Smooth muscle cell (in vitro differentiated cells): ENCODE results near the gene IDE. TPM values are rescaled to one million over a fixed set of nuclear protein-coding genes. Genes with fewer than 3 reads are reported as not detected.
"Not testable (repeated sequence)": the region's sequence is repeated elsewhere in the genome, so short reads cannot be mapped to it uniquely, and the experiment has no call there.

ENCODE experiments used
- DNase-seq: peaks from one replicate; lab custom pipeline; 2025; ENCODE audit not compliant: unreplicated experiment; lab: John Stamatoyannopoulos, UW
- H2AFZ ChIP-seq: fragments of 200-600 bp; sonication (generic); 2 replicates; pipeline ENCODE4 v1.6.0; 2016; ENCODE audit warnings: antibody characterized with exemption, low read depth, mild to moderate bottlenecking
- H3F3A ChIP-seq: fragments of 200-600 bp; sonication (generic); 2 replicates; pipeline ENCODE4 v1.6.0; 2017; ENCODE audit warnings: antibody characterized with exemption, low read depth
- H3K27ac ChIP-seq: fragments of 200-600 bp; sonication (generic); 2 replicates; pipeline ENCODE4 v1.5.1; 2016; ENCODE audit warnings: low read depth, mild to moderate bottlenecking
- H3K27me3 ChIP-seq: fragments of 200-600 bp; sonication (generic); 2 replicates; pipeline ENCODE4 v1.6.1; 2016; ENCODE audit warnings: low read depth, mild to moderate bottlenecking
- H3K36me3 ChIP-seq: fragments of 200-600 bp; sonication (generic); 2 replicates; pipeline ENCODE4 v1.5.1; 2016; ENCODE audit warnings: low read depth
- H3K4me1 ChIP-seq: fragments of 200-600 bp; sonication (generic); 2 replicates; pipeline ENCODE4 v1.5.1; 2016; ENCODE audit warnings: low read depth
- H3K4me2 ChIP-seq: fragments of 200-600 bp; sonication (generic); 2 replicates; pipeline ENCODE4 v1.6.0; 2016; ENCODE audit warnings: mild to moderate bottlenecking
- H3K4me3 ChIP-seq: fragments of 200-600 bp; sonication (generic); 2 replicates; pipeline ENCODE4 v1.5.1; 2016; ENCODE audit warnings: mild to moderate bottlenecking
- H3K79me2 ChIP-seq: fragments of 200-600 bp; sonication (generic); 2 replicates; pipeline ENCODE4 v1.6.0; 2016; ENCODE audit warnings: low read depth, mild to moderate bottlenecking
- H3K9ac ChIP-seq: fragments of 200-600 bp; sonication (generic); 2 replicates; pipeline ENCODE4 v1.6.0; 2016; ENCODE audit warnings: low read depth
- H3K9me3 ChIP-seq: fragments of 200-600 bp; sonication (generic); replicated peaks from 2 replicates; pipeline ENCODE4 v1.5.1; 2016; ENCODE audit warnings: low read depth
- H4K20me1 ChIP-seq: fragments of 200-600 bp; sonication (generic); 2 replicates; pipeline ENCODE4 v1.6.0; 2016; ENCODE audit warnings: low read depth
- CTCF ChIP-seq: fragments of 200-600 bp; sonication (generic); IDR thresholded peaks from 2 replicates; pipeline ENCODE4 v1.5.1; 2017; ENCODE audit warnings: borderline replicate concordance, mild to moderate bottlenecking, antibody characterized with exemption; ENCODE audit not compliant: insufficient read depth, poor library complexity, severe bottlenecking
- WGBS: methylation state at CpG from one replicate; pipeline ENCODE4 v1.1.7; 2016; ENCODE audit warnings: low lambda C conversion rate; 5-methylcytosine and 5-hydroxymethylcytosine counted together
- polyA plus RNA-seq: library from polyadenylated mRNA; unstranded; fragments of >200 nt; fragmentation: Nextera tagmentation; extraction: Ambion mirVana; gene quantifications from 2 replicates; pipeline ENCODE4 v1.2.1, GENCODE V29; 2016
- total RNA-seq: library from RNA; depleted of rRNA; stranded (reverse); fragments of >200 nt; gene quantifications from 2 replicates; pipeline ENCODE4 v1.2.3, GENCODE V29; 2014

Gene IDE
- total and polyA plus RNA-seq, 2 experiments from 2014 or later = 12.8 to 30.6 TPM

GRCh38 chr10:92450896-92451295 lies 123.0 kb downstream of the IDE start:
- Histone ChIP-seq H3K9me3 (no peaks in the 10 kb centered on the region), H3K79me2 (no peaks in the 10 kb centered on the region), H3F3A (no peaks in the 10 kb centered on the region), H3K4me3 (no peak overlapping the region), H3K9ac (no peak overlapping the region), H3K36me3 (peaks cover 5% of the 10 kb centered on the region), H3K4me2 (no peak overlapping the region), H4K20me1 (no peaks in the 10 kb centered on the region), H3K4me1 (no peaks in the 10 kb centered on the region), H3K27ac (no peak overlapping the region), H3K27me3 (no peaks in the 10 kb centered on the region), H2AFZ (no peak overlapping the region)
- 98% methylated on average over 2 of the region's 2 CpGs for WGBS
- DNase-seq = no peak
- TF ChIP-seq CTCF = no peak

- no peak for TF ChIP-seq CTCF
- DNase-seq = no peak
- no peak overlapping the region for H3K4me2 ChIP-seq
- H3K27me3 ChIP-seq = no peaks in the 10 kb centered on the region
- no peaks in the 10 kb centered on the region for H3F3A ChIP-seq
- H3K27ac ChIP-seq = no peak overlapping the region
- H3K4me3 ChIP-seq = no peak overlapping the region
- H3K79me2 ChIP-seq = no peaks in the 10 kb centered on the region
- no peaks in the 10 kb centered on the region for H4K20me1 ChIP-seq
- no peaks in the 10 kb centered on the region for H3K9me3 ChIP-seq
- no peak overlapping the region for H3K9ac ChIP-seq
- no peaks in the 10 kb centered on the region for H3K4me1 ChIP-seq
- no peak overlapping the region for H2AFZ ChIP-seq
- 89% methylated on average over 5 of the region's 5 CpGs for WGBS
- no peaks in the 10 kb centered on the region for H3K36me3 ChIP-seq
These were observed 133.3 kb downstream of the IDE start for GRCh38 chr10:92440578-92440977.

- no peaks in the 10 kb centered on the region for H3F3A ChIP-seq
- no peaks in the 10 kb centered on the region for H3K36me3 ChIP-seq
- H3K9me3 ChIP-seq = no peaks in the 10 kb centered on the region
- H2AFZ ChIP-seq = no peak overlapping the region
- no peak overlapping the region for H3K4me2 ChIP-seq
- no peak overlapping the region for H3K9ac ChIP-seq
- WGBS = 97% methylated on average over 6 of the region's 6 CpGs
- no peak overlapping the region for H3K4me3 ChIP-seq
- no peak for TF ChIP-seq CTCF
- no peak for DNase-seq
- no peak overlapping the region for H3K27ac ChIP-seq
- no peaks in the 10 kb centered on the region for H4K20me1 ChIP-seq
- H3K27me3 ChIP-seq = no peaks in the 10 kb centered on the region
- no peaks in the 10 kb centered on the region for H3K79me2 ChIP-seq
- no peaks in the 10 kb centered on the region for H3K4me1 ChIP-seq
These were observed 135.7 kb downstream of the IDE start for GRCh38 chr10:92438220-92438619.

- Histone ChIP-seq H3K27me3 (no peaks in the 10 kb centered on the region), H3K4me1 (no peaks in the 10 kb centered on the region), H4K20me1 (no peaks in the 10 kb centered on the region), H2AFZ (no peak overlapping the region), H3K9me3 (no peaks in the 10 kb centered on the region), H3K27ac (no peak overlapping the region), H3K79me2 (no peaks in the 10 kb centered on the region), H3K36me3 (no peaks in the 10 kb centered on the region), H3K4me2 (no peak overlapping the region), H3K4me3 (no peak overlapping the region), H3F3A (no peaks in the 10 kb centered on the region), H3K9ac (no peak overlapping the region)
- DNase-seq = no peak
- no peak for TF ChIP-seq CTCF
- 95% methylated on average over 5 of the region's 5 CpGs for WGBS
These were observed 137.3 kb downstream of the IDE start for GRCh38 chr10:92436611-92437010.

- not testable (repeated sequence) for H3K9ac ChIP-seq
These were observed 137.8 kb downstream of the IDE start for GRCh38 chr10:92436065-92436464.

More at GRCh38 chr10:92436065-92436464, 137.8 kb downstream of the IDE start:
- DNase-seq, H3K27ac ChIP-seq, H3K36me3 ChIP-seq, H3K79me2 ChIP-seq, H3K4me1 ChIP-seq, H4K20me1 ChIP-seq, H3K4me2 ChIP-seq, H3K9me3 ChIP-seq, H3K4me3 ChIP-seq, H3K27me3 ChIP-seq, H3F3A ChIP-seq, H2AFZ ChIP-seq: not testable (repeated sequence)
- 88% methylated on average over 5 of the region's 5 CpGs for whole genome bisulfite sequencing
